Activated CD4-positive, alpha-beta T cell treated with anti-CD3 and anti-CD28 coated beads for 4 hours (primary cell): ENCODE data around the gene AP3S2.
"Not testable (repeated sequence)": the region's sequence is repeated elsewhere in the genome, so short reads cannot be mapped to it uniquely, and the experiment has no call there.

ENCODE experiments used
- DNase-seq, 2 donors: peaks; one replicate each; pipeline ENCODE4 v3.0.0-alpha.2; 2020

AP3S2 gene

DNA sequence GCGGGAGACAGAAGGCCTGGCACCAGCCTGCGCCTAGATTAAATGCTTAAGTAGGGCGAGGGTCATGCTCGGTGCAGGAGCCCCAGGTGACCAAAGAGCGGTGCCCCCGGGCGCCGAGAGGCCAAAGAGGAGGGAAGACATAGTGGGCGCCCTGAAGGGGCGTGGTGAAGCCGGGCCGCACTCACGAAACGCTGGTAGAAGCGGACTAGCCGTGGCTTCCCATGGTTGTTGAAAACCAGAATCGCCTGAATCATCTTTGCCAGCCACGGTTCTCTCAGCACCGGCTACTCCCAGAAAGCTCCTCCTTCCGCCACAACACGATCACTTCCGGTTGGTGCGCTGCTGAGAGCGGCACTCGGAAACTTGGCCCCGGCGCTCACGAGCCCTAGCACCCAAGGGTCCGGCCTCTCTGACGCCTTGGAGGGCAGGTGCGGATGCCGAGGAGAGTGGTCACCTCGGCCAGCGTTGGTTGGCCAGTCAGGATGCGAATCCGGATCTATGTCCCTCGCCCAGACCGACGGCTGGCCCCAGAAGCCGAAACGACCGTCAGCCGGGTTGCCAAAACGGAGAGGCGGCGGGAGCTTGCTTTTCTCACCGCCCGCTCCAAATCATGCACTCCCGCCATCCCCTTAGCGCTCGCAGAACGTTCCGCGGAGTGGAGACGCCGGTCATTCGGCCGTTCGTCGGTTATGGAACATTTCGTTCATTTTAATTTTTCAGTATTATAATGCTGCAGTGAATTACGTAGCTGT lies at the start of gene AP3S2:
Gene AP3S2, minus strand, starts transcription at position 299 of the 752 bp plus-strand sequence. Its CDS starts 45 bp downstream, at position 254.
- peak; percentile 86 to 87 for DNase-seq

DNA sequence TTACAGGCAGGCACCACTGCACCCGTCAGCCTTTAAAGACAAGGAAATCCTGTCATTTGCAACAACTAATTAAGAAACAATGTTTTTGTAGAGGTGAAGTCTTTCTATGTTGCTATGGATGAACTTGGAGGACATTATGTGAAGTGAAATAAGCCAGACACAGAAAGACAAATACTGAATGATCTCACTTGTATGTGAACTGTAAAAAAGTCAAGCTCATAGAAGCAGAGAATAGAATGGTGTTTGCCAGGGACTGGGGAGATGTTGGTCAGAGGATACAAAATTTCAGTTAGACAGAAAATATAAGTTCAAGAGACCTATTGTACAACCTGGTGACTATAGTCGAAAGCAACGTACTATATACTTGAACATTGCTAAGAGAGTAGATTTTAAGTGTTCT lies 46.1 kb upstream of the AP3S2 start:
- DNase-seq = no peak

DNA sequence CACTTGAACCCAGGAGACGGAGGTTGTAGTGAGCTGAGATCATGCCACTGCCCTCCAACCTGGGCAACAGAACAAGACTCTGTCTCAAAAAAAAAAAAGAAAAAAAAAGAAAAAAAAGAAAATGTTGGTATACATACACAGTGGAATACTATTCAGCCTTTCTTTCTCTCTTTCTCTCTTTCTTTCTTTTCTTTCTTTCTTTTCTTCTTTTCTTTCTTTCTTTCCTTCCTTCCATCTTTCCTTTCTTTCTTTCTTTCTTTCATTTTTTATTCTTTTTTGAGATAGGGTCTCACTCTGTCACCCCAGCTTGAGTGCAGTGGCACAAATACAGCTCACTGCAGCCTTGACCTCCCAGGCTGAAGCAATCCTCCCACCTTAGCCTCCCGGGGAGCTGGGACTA lies 45.6 kb upstream of the AP3S2 start:
- DNase-seq = not testable (repeated sequence)

DNA sequence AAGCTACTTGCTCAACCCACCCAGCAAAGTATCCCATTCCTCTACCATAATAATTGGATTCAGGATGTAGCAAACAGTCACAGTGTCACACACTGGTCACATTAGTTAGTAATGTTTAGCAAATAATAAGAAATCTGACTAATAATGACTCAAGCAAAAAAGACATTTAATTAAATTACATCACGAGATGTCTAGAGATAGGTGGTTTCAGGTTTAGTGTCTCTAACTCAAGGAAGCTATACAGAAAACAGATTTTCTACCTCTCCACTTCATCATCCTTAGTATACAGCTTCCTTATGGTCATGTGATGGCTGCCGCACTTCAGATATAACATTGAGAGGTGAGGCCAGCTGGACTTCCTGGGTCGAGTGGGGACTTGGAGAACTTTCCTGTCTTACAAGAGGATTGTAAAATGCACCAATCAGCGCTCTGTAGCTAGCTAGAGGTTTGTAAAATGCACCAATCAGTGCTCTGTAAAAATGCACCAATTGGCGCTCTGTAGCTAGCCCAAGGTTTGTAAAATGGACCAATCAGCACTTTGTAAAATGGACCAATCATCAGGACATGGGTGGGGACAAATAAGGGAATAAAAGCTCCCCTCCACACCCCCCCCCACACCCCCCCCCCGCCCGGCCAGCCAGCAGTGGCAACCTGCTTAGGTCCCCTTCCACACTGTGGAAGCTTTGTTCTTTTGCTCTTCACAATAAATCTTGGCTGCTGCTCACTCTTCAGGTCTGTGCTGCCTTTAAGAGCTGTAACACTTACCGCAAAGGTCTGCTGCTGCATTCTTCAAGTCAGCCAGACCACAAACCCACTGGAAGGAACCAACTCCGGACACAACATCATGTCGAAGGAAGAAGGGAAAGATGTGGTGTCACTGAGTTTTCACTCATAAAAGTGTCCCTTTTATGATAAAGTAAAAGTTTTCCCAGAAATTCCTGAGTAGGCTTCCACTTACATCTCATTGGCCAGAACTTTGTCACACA lies 43.9 kb upstream of the AP3S2 start:
- no peak for DNase-seq

DNA sequence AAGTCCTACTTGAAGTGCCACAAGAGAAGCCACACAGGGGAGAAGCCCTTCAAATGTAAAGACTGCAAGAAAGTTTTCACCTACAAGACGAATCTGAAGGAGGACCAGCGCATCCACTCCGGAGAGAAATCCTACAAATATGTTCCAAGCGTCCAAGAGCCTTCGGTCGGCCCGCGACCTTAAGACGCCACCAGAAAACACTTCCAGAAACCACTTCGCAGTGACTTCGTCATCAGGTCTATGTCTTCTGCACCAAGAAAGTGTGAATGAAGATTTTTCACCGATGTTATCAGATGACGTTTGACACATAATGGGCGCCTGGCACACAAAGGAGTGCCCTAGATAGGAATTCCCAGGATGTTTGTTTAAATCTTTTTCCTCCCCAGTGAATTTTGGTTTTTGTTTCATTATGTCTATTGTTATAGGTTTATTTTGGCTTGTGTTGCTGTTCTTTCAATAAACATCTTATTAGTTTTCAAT lies 43.0 kb upstream of the AP3S2 start:
- DNase-seq = no peak

DNA sequence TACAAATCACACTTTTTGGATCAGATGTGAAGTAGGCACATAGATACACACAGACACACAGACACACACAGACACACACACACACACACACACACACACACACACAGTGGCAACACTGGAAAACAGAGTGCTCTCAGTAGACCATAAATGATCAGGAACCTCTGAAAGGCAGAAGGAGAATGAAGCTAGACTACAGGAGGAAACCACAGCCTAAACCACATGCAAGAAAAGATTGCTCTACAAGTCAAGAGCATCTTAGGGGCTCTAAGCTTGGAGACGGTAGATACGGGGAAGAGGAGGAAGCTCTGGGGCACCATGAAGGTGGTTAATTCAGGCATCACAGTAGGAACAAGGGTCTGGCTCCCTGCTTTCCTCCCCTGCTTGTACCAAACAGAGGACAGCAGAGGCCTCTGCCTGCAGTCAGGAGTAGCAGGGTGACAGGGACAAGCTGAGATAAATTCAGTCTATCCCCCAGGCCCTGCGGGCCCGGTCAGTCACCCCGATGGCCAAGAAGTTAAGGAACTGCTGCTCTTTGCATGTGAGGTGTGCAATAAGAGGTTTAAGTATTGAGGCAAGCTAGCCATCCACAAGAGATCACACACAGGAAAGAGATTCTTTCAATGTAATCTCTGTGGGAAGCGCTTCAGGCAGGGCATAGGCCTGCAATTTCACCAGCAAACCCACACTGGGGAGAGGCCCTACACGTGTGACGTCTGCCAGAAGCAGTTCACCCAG lies 42.4 kb upstream of the AP3S2 start:
- DNase-seq = peak in 1 of 2 donors; percentile 3

DNA sequence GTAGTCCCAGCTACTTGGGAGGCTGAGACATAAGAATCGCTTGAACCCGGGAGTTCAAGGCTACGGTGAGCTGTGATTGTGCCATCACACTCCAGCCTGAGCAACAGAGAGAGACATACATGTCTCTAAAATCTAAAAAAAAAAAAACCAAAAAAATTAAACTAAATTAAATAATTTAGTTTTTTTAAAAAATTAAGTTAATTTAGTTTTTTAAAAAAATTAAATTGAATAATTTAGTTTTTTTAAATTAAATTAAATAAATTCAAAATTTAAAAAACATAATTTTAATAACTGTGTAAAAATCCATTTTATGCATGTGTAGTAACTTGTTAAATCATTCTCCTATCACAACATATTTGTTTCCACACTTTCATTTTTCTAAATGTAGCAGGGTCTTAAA lies 39.1 kb upstream of the AP3S2 start:
- DNase-seq = no peak

DNA sequence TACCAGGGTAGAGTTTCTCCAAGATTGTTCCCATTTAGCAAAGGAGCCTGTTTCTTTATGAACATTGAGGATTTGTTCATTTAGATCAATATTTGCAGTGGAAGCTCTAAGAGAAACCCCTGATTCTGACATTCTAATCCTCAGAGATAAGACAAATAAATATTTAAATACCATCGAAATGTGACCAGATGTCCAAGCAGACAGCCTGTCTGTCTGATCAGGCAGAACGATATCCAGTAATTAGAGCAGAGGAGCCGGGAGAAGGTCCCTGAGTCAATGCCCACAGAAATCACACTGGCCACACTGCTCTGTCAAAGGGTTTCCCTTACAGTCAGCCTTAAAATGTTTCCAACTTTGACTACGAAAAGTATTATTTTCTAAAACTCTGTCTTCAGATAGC lies 34.6 kb upstream of the AP3S2 start:
- DNase-seq = no peak

DNA sequence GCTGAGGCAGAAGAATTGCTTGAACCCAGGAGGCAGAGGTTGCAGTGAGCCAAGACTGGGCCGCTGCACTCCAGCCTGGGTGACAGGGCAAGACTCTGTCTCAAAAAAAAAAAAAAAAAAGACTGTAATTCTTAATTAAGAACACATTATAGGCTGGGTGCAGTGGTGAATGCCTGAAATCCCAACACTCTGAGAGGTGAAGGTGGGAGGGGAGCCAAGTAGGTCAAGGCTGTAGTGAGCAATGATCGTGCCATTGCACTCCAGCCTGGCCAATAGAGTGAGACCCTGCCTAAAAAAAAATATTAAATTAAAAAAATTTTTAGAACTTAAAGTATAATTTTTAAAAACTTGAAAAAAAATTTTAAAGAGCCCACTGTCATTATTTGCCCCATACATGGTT lies 32.4 kb upstream of the AP3S2 start:
- no peak for DNase-seq

DNA sequence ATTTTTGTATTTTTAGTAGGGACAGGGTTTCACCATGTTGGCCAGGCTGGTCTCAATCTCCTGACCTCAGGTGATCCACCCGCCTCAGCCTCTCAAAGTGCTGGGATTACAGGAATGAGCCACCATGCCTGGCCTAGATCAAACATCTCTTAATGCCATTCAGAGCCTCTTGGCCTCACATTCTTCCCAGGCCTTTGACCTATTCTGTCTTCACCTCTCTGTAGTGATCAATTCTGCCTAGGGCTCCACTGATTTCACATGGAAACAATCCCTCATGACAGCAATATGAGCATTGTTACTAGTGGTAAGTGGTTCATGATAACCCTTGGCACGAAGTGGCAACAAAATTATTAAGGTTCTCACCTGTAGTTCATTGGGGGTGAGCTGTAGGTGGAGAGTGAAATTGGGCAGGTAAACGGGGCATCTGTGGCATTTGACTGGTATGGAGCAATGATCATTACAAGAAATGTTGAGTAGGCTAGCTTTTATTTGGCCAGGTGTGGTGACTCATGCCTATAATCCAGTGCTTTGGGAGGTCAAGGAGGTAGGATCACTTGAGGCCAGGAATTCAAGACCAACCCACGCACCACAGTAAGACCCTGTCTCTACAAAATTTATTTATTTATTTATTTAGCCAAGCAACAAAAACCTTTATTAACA lies 23.8 kb upstream of the AP3S2 start:
- DNase-seq = no peak

DNA sequence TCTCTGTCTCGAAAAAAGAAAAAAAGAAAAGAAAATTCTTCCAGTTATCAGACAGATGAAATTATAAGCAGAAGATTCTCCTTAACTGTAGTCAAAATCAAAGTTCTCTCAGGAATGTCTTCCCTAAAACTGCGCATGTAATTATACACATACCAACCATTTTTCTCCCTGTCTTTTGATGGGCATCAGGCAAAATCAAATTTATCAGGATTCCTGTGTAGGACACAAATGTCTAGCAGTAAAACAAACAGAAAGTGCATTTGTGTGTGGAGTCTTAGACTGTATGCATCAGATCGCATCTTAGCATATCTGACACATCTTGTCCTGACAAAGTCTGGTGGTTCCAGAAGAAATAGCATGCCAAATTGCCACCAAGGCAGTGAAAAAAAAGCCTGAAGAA lies 22.9 kb upstream of the AP3S2 start:
- no peak for DNase-seq

DNA sequence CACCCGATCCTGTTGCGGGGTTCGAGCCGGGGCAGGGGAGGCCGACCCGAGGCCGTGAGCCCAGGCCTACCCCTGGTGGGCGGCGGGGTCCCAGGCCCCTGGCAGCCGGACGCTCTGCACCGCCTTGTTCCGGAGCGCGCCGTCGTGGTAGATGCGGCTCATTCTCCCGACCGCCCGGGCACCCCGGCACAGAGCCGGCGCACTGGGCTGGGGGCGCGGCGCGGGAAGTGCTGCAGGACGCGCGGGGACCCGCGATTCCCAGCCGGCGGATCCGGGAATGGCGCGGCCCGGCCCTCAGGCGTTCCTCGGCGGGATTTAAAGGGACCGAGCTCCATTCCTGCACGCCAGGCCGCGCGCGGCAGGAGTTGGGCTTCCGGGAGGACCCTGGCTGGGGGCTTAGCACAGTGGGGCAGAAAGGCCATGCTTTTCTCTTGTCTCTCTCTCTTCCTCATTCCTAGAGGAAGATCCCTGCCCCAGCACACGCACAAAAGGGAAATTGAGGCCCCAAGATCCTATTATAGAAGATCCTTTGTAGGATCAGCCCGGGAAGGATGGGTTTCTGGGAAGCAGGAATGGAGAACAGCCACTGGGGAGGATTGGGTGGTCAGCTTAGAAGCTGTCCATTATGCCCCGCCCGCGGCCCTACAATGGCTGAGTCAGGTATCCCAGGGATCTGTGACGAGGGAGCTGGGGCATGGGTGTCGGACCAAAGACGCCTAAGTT lies 19.0 kb upstream of the AP3S2 start, which contains the start of gene ARPIN:
Gene ARPIN, minus strand, starts transcription at position 279 of the 723 bp plus-strand sequence. Its CDS starts 117 bp downstream, at position 162.
- DNase-seq = no peak

DNA sequence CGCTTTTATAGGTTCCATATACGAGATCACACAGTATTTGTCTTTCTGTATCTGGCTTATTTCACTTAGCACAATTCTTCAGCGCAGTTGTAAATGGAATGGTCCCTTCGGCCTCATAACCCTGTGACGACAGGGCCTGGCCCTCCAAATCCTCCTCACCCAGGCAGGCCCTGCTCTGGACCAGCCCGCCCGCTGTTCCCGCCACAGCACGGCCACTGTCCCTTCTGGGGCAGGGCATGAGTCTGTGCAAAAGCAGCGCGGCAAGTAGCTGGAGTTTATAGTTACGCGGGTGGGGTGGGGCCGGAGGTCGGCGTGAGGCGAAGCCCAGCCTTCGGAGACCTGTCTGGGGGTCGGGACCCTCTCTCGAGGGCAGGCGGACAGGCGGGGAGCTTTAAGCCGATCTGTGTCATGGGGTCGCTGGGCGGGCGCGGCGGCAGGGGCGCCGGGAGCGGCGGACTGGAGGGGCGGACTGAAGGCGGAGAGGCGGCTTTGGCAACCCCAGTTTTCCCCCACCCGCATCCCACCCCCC lies 18.4 kb upstream of the AP3S2 start:
- no peak for DNase-seq

DNA sequence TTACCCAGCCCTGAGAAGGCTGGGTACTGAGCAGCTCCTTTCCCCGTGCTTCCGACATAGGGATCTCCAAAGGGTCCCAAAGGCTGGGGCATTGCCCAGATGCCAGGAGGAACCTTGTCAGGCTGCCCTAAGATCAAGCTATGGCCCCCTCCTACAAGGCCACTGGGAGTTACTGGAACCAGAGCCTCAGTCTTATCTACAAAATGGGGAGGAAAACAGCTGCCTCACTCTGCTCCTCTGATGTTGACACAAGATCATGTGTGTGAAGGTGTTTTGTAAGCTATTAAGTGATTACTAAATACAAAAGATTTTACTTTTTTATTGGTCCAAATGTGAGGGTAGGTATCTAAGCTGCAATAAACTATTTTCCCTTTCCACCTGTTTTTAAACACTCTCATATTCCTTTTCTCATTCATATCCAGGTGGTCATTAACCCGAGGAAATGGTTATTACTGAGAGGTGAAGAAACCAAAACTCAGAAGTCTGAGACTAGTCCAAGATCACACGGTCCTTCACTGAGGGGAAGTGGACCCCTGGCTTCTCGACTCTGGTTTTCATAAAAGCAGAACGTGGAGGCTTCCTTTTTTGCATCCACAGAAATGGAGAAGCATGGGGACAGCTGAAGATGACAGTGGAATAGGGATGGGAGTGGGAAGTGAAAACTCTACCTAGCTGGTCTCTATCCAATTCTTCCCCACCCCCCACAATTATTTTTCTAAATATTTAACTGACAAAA lies 17.3 kb upstream of the AP3S2 start:
- DNase-seq = no peak

DNA sequence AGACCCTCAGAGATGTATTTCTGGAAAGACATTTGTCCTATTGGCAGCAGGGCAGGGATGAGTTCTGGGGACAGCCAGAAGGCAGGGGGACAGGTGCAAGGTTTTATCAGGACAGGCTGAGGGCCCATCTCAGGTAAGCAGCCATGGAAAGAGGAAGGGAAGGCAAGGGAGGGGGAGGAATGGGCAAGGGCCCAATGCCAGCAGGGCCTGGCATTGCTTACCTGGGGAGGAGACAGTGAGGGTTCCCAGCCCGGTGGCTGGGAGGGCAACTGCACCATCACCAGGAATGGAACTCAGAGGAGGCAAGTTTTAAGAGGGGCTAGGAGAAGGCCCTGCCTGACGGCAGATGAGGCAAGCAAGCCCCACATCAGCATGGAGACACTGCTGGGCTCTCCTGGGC lies 15.8 kb upstream of the AP3S2 start:
- DNase-seq = no peak

DNA sequence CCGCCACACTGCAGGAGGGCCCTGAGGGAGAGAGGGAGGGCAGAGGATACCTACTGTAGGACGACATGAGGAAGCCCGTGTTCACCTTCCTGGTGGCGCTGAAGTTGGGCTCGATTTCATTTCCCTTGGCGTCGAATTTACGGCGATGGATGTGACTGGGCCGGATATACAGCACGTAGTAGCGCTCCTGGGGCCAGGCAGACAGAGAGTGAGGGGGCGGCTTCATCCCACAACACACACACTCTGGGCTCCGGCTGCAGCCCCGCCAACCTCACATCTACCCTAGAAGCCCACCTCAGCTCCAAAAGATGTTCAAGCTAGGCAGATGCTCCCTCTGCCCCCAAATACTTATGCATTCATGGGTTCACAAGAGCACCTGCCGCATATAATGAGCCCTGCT lies 14.4 kb upstream of the AP3S2 start:
- no peak for DNase-seq

DNA sequence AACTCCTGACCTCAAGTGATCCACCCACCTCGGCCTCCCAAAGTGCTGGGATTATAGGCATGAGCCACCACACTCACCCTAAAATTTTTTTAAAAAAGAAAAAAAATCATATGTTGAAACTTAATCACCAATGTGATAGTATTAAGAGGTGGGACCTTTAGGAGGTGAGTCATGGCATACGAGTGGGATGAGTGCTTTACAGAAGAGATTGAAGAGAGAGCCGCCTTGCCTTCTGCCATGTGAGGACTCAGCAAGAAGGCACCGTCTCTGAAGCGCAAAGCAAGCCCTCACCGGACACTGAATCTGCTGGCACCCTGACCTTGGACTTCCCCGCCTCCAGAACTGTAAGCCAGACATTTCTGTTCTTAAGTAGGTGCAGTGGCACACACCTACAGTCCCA lies 13.5 kb upstream of the AP3S2 start:
- DNase-seq = no peak

DNA sequence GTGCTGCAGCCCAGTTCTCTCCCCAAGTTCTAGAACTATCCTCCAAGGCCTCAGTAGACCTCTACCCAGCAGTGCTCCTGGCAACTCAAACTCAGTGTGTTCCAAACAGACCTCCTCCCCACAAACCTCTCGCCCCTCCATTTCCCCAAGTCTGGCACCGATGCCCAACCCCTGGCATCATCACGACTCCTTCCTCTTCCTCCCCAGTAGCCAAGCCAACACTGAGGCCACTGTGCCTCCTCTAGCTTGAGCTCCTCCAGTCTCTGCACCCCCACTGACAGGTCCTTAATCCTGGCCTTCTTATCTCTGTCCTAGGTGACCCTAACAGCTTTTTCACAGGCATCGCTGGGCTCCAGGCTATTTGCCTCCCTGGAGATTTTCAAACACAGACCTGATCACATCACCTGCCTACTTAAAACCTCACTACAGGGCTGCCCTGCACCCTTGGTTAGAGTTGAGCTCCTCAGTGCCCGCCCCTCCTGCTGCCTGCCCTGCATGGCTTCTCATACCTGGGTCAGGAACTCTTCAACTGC lies 12.1 kb upstream of the AP3S2 start:
- no peak for DNase-seq

DNA sequence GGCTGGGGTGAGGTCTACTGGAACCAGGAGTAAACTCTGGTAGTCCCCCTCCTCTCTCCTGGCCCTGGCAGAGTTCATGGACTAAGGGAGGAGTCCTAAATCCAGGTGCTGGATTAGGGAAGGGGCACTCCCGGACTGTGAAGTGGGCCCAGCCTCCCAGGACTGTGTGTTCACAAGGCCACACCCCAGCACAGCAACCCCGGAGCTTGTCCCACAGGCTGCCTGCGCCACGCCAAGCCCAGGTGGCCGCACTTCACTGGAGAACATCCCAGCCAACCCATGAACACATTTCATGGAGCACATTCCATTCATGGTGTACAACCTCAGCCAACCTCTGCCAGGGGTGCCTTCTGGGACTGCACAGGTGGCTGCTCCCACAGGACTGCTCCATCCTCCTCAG lies 10.7 kb upstream of the AP3S2 start:
- no peak for DNase-seq

DNA sequence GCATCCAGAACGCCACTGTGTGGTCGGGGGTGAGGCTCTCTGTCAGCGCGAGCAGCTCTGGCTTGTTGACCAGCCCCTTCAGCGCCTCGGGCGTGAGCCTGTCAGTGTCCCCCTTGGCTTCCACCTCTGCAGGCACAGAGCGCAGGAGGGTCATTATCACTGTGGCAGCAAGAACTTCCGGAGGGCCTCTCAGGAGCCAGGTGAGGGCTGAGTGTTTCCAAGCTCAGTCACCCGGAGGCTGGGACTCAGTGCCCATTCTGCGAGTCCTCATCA lies 10.0 kb upstream of the AP3S2 start:
- DNase-seq = no peak
